COR-L47 (cell line): ENCODE results near the gene ADPRH.
"Not testable (repeated sequence)": the region's sequence is repeated elsewhere in the genome, so short reads cannot be mapped to it uniquely, and the experiment has no call there.

ENCODE experiments used
- DNase-seq: peaks from one replicate; lab custom pipeline; 2025; lab: John Stamatoyannopoulos, UW

The ADPRH gene

GRCh38 chr3:119579366-119580066 is at the start of gene ADPRH:
Gene ADPRH, plus strand, starts transcription at chr3:119579492. Its CDS starts 2,678 bp downstream, at chr3:119582170.
- no peak for DNase-seq

GRCh38 chr3:119529883-119530282 is 49.4 kb upstream of the ADPRH start:
- DNase-seq, result no peak

GRCh38 chr3:119530456-119530855 is 48.8 kb upstream of the ADPRH start:
- no peak for DNase-seq

- DNase-seq, result no peak
These were observed 48.1 kb upstream of the ADPRH start for GRCh38 chr3:119531151-119531550.

- DNase-seq, result no peak
These were observed 45.0 kb upstream of the ADPRH start for GRCh38 chr3:119534296-119534695.

- DNase-seq, result no peak
These were observed 42.5 kb upstream of the ADPRH start for GRCh38 chr3:119536757-119537156.

DNA sequence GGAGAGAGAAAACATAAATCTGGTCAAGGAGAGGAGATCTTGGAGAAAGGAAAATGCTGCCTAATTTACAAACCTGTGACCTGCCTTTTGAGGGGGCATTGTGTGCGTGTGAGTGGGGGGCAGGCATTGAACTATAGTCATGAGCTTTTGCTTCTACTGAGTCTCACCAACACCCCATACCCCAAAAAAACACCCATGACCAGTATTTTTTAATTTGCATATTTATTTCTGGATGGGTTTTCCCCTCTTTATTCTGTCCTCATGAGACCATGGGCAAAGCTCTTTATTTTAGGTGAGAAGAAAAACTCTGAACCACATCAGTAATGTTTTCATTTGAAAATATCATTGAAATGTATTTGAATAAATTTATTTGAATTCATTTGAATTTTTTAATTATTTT is 40.5 kb upstream of the ADPRH start:
- DNase-seq, result no peak

- no peak for DNase-seq
These were observed 37.7 kb upstream of the ADPRH start for GRCh38 chr3:119541547-119541946.

DNA sequence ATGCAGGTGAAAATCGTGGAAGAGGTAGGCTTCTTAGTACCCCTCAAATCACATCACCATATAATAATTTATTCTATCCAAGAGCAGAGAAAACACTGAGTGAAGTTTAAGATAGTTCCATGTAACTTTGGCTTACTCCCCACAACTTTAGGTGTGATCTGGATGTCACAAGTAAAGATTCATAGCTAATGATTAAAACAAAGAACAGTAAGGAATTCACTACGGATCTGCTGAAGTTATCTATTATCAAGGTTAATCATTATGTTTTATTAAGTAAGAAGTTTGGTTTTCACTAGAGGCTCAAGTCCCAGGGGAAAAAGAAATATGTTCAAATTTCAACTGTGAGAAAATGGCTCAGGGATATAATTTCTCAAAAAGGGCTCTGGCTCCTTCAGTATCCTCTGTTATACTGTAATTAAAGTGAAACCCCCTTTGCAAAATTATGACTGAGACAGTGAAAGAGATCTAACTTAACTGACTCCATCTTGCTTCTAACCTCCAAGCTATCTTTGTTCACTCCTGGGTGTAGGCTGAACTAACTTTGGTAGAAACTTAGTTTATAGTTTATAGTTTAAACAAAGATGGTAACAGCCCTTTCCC is 37.0 kb upstream of the ADPRH start:
- DNase-seq, result no peak

DNA sequence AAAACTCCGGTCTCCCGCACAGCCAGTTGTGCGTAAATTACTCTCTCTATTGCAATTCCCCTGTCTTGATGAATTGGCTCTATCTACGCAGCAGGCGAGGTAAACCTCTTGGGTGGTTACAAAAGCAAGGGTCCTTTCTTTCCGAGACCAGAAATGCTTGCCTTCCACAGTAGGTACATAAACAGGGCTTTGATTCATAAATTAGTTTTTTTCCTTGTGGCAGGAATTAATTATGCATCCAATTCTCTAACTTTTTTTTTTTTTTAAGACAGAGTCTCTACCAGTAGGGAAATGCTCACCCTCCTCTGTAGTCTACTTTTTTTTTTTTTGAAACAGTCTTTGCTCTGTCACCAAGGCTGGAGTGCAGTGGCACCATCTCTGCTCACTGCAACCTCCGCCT is 36.1 kb upstream of the ADPRH start:
- no peak for DNase-seq

DNA sequence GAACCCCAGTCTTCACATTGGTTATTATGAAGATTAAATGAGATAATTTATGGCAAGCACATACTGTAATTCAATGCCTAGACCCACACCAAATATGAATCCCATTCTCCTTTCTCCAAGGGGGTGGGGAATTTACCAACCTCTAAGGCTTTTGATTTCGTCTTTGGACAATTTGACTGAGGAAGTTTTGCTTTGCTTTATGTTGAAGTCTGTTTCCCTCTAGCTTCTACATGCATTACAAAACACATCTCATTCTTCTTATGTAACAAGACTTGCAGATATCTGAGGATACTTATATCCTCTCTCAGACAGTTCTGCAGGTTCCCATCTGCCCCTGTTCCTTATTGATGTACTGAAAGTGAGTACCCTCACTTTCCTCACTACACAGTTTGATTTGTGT is 32.1 kb upstream of the ADPRH start:
- no peak for DNase-seq

DNA sequence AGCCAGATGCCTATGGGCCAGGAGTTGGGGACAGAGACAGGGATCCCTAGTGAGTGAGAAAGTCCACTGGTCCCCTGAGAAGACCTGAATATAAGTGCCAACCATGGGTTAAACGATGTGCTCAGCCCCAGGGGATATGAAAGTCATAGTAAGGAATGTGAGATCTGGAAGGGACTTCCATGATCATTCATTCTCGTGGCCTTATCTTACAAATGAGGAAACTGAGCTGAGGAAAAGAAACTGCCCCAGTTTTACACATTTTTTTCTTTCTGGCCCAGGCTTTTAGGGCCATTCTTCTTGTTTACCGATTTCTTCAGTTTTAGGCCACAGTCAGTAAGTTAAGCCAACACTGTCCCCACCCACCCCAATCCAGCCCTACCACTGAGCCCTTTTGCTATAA is 31.0 kb upstream of the ADPRH start:
- DNase-seq, result no peak

DNA sequence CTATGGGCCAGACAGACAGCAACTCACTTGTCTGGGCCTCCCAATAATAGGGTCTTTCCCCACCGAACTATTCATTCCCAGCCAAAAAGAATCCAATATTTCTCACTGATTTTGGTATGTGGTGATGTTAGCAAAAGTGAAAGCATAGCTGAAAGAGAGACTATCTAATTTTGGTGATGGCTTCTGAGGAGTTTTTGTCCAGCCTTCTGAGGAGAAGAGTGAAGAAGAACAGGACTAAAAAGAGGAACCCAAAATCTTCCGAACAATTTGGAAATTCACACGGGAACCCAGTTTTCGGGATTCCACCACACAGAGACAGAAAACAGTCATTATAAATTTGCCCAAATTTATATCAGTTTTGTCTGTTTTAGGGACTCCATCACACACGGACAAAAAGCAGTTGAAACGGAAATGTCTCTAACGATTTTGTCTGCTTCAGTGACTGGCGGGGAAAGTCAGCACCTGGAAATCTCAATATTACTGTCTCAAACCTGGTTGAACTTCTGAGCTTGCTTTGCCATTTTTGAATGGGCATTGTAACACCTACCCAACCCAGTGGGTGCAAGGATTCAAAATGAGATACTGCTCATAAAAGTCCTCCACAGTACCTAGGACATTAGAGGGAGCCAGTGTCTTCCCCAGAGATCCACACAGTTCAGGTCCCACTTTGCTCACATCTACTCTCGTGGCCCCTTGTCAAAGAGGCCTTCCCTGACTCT is 28.9 kb upstream of the ADPRH start:
- no peak for DNase-seq

DNA sequence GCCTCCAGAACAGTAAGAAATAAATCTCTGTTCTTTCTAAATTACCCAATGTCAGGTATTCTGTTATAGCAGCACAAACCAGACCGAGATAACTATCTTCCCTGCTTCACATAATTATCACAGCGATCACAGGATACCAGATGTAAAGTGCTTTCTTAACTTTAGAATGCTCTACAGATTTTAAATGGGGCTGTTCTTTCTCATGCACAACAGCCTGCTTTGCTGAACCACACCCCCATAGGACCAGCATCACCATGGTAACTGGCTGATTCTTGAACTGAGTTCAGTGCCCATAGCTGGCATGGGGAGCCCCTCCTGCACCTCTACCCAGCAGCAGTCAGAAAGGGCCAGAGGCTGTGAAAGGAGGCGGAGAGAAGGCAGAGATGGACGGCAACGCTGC is 27.7 kb upstream of the ADPRH start:
- DNase-seq, result no peak

GRCh38 chr3:119552928-119553327 is 26.4 kb upstream of the ADPRH start:
- DNase-seq, result not testable (repeated sequence)

- DNase-seq, result no peak
These were observed 25.4 kb upstream of the ADPRH start for GRCh38 chr3:119553823-119554415.

GRCh38 chr3:119555309-119555735 is 24.0 kb upstream of the ADPRH start:
- no peak for DNase-seq

GRCh38 chr3:119555929-119556328 is 23.4 kb upstream of the ADPRH start:
- DNase-seq, result no peak

DNA sequence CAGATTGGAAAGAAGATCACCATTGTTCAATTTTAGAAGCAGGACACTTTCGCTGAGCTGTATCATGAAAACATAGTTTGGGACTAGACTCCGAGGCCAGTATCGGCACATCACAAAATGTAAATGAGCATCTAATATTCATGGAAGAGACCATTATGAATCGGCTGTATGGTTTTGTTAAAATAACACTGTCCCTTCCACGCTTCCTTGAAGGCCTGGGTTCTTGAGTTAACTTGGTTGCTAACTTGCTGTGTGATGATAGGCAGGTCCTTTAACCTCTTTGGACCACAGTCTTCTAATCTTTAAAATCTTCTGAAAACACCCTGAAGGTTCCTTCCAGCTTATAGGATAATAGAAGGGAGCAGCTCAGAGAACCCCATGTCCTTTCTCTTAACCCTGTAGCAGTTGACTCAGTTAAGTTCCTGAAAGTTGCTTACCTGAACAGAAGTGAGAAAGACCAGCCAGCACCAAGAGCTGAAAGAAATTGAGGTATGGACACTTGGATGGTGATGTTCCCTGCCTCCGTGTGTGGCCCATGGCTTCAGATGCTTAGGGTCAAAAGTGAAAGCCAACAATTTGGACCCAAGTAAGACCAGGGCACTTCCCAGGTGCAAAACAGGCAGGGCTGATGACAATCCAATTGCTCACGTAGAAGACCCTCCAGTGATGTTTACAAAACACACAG is 22.0 kb upstream of the ADPRH start:
- no peak for DNase-seq

- no peak for DNase-seq
These were observed 21.4 kb upstream of the ADPRH start for GRCh38 chr3:119557877-119558269.

- DNase-seq, result no peak
These were observed 20.5 kb upstream of the ADPRH start for GRCh38 chr3:119558626-119559317.
